Adipose tissue (tissue), 3 donors: Measurements from ENCODE around the gene PARD3. TPM values are rescaled to one million over a fixed set of nuclear protein-coding genes. Genes with fewer than 3 reads are reported as not detected.

Experiments
- H3K27ac ChIP-seq: one replicate; pipeline ENCODE4 v1.5.1; 2013; ENCODE audit warnings: low read depth, low read length
- WGBS, 3 donors: extraction: QIAGEN DNeasy Blood & Tissue Kit; methylation state at CpG; one replicate each; pipeline ENCODE4 v1.1.7; 2013; 5-methylcytosine and 5-hydroxymethylcytosine counted together
- polyA plus RNA-seq, 3 donors: library from polyadenylated mRNA; stranded (reverse); fragments of 200-250 nt; gene quantifications; one replicate each; pipeline ENCODE4 v1.2.3, GENCODE V29; 2013
- donor health status: healthy with polysubstance abuse.
- donor health status: Bipolar disorder and iron deficiency.
- donor health status: healthy.

Gene PARD3
- polyA plus RNA-seq, 3 donors, result 11.2 to 20.6 (median 17.2) TPM

DNA sequence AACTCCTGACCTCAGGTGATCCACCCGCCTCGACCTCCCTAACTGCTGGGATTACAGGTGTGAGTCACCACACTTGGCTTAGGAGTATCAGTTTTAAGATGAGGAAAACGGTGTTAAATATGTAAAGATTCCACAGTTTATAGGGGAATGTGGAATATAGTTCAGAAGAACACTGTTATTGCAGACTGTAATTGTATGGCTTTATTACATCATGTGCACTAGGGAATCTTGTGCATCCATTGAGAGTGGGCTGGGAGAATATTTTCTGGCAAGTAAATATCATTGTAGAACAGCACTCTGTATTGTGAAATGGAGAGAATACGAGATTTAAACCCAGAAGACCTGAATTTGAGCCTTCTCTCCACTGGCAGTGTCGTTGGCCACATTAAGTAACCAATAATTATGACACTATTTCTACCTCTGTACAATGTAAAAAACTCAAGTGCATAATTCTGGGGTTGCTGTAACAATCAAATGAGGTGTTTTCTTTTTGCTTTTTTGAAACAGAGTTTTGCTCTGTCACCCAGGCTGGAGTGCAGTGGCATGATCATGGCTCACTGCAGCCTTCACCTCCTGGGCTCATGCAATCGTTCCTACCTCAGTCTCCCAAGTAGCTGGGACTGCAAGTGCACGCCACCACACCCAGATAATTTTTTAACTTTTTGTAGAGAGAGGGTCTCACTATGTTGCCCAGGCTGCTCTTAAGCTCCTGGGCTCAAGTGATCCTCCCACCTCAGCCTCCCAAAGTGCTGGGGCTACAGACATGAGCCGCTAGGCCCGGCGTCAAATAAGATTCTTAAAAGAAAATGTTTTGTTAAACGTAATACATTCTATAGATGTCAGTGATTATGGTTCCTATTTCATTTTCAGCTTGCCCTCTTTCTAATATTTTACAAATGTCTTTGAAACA is 12.0 kb upstream of the PARD3 start:
- 80 to 85% (median 81%) methylated on average over 11 of the region's 11 CpGs for WGBS, 3 donors
- H3K27ac ChIP-seq, result no peak overlapping the region

DNA sequence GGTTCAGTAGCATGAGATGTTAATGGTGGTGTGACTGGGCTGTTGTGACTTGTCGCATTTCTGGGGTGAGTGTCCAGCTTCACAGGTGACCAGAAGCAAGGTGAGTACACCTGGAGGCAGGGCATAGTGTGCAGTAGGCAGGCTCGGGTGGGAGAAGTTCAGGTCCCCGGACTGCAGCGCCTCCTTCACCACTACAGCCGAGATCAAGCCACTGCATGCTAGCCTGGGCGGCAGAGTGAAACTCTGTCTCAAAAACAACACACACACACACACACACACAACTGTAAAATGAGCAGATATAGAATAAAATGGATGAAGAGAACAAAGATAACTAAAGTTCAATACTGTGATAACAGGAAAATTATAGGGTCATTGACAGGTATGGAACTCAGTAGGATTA is 11.1 kb upstream of the PARD3 start:
- 87 to 89% (median 88%) methylated on average over 6 of the region's 6 CpGs for WGBS, 3 donors
- H3K27ac ChIP-seq, result no peak overlapping the region

DNA sequence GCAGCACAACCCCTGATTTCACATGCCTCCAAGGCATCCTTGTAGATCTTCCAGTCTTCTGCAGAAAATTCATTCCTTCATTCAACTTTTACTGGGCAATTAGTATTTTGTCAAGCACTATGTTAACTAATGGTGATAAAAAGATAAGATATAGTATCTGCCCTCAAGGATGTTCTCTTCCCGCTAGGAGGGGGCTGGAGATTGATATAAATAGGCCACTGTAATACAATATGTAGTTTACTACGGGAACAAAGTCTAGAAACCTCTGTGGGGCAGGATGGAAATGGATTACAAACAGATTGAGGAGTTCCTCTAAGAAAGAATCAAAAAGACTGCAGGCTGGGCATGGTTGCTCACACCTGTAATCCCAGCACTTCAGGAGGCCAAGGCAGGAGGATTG is 10.3 kb upstream of the PARD3 start:
- WGBS, 3 donors, result 69 to 87% (median 85%) methylated on average over 2 of the region's 2 CpGs
- no peak overlapping the region for H3K27ac ChIP-seq

DNA sequence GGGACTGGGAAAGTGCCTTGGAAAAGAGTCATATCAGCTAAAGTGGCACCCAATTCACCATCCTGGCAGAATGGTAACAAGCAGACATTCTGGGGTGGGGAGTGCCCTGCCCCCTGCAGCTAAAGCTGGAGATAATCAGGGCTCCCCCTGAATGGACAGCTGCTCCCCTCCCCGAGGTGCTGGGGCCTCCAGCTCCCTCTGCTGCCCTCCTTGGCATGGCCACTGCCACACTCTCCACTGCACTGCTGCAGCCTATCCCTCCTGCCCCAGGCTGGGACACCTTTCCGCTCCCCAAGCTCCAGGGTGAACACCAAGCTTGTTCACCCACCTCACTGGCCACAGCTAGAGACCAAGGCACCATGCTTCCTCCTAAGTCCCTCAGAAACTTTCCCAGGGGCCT is 9.8 kb upstream of the PARD3 start:
- no peak overlapping the region for H3K27ac ChIP-seq
- WGBS, 3 donors, result 46 to 68% (median 61%) methylated on average over 2 of the region's 2 CpGs

DNA sequence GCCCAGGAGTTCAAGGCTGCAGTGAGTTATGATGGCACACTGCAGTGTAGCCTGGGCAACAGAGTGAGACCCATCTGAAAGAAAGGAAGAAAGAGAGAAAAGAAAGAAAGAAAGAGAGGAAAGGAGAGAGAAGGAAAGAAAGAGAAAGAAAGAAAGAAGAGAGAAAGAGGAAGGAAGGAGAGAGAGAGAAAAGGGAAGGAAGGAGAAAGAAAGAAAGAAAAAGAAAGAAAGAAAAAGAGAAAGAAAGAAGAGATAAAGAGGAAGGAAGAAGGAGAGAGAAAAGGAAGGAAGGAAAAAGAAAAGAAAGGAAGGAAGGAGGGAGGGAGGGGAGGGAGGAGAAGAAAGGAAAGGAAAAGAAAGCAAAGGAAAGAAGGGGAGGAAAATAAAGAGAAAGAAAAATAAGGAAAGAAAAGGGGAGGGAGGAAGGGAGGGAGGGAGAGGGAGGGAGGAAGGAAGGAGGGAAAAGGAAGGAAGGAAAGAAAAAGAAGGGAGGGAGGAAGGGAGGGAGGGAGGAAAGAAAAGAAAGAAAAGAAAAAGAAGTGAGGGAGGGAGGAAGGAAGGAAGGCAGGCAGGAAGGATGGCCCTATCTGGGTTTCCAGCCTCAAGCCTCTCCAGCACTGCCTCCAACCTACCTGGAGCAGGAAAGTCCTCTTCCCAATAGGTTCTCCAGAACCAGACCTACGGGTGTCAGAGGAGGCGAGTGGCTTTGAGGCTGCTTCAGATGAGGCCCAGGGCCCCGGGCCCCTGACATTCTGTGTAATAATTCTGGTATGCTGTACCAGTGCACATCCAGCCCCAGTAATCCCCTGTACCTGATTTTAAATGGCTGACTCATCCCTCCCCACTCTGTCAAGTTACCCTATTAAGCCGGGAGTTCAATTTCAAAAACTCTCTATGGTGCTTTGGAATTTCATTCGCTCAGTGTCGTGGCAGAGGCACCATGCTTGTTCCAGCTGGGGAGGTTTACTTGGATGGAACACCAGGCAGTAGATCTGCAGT is 6.8 kb upstream of the PARD3 start:
- 87 to 96% (median 90%) methylated on average over 6 of the region's 6 CpGs for WGBS, 3 donors
- H3K27ac ChIP-seq, result no peak overlapping the region

DNA sequence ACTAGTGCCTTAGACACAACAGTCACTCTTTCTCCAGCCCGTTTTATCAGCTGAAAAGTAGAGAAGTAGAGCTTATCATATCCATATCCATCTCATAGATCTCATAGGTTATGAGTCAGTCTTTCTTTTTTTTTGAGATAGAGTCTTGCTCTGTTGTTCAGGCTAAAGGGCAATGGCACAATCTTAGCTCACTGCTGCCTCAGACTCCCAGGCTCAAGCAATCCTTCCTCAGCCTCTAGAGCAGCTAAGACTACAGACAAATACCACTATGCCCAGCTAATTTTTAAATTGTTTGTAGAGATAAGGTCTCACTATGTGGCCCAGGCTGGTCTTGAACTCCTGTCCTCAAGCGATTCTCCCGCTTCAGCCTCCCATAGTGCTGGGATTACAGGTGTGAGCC is 2.5 kb upstream of the PARD3 start:
- no peak overlapping the region for H3K27ac ChIP-seq
- 57 to 94% (median 91%) methylated on average over 3 of the region's 3 CpGs for WGBS, 3 donors

DNA sequence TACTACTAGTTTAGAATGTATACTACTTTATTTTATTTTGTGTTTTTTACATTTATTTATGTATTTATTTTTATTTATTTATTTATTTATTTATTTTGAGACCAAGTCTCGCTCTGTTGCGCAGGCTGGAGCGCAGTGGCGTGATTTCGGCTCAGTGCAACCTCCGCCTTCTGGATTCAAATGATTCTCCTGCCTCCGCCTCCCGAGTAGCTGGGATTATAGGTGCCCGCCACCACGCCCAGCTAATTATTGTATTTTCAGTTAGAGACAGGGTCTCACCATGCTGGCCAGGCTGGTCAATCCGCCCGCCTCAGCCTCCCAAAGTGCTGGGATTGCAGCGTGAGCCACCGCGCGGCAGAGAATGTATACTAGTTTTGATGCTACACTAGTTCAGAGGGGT is 2.0 kb upstream of the PARD3 start:
- 95 to 96% (median 96%) methylated on average over 16 of the region's 16 CpGs for WGBS, 3 donors
- H3K27ac ChIP-seq, result no peak overlapping the region

DNA sequence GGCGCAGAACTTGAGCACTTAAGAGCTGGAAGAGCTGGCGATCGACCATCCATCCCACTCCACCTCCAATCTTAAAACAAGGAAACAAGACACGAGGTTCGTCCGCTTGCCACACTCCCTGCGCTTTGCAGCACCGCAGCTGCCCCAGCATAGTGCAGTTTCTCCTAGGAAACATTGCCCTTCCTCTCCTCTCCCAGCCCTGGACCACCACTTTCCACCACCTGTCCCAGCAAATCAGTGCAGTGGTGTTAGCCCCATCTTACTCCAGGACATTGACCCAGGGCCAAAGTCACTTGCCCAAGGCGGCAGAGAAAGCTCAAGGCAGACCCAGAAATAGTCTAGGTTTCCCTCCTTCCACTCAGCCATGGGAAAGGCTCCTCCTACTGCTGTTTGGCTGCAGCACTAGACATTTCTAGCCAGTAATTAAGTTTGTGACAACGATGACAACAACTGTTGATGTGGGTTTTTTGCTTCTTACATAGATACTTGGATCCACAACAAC is 1.5 kb upstream of the PARD3 start:
- WGBS, 3 donors, result 7 to 11% (median 9%) methylated on average over 10 of the region's 10 CpGs
- no peak overlapping the region for H3K27ac ChIP-seq

DNA sequence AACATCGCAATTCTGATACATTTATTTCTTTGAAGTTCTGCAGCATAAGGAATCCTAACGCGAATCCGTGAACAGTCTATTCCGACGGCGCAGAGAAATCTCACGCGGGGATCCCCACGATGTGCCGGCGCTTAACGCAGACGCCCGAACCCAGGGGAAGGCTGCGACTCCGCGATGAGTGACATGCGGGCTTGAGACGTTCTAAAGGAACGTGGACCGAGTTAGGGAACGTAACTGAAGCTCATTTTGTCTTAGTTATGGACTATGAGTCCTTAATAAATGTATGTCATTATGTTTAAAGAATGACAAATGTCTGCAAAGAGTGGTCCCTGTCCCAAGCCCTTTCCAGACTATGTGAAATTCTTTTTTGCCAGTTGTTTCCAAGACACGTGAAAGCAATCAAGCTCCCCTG is 995 bp upstream of the PARD3 start:
- H3K27ac ChIP-seq, result no peak overlapping the region
- WGBS, 3 donors, result 1 to 2% (median 1%) methylated on average over 24 of the region's 24 CpGs

DNA sequence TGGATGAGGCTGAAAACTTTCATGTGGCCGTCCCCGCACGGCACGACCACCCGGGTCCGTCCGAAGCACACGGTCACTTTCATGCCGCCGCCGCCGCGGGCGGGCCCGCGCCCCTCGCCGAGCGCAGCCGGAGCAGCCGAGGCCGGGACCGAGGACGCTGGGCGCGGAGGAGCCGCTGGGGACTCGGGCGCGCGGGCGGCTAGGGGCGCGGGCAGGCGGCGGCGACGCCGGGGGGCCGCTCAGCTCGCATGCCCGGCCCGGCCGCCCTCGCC is 247 bp downstream of the PARD3 start:
- 1% methylated on average over 30 to 45 of the region's 45 CpGs for WGBS, 3 donors
- peak overlapping the region; percentile 77 for H3K27ac ChIP-seq

DNA sequence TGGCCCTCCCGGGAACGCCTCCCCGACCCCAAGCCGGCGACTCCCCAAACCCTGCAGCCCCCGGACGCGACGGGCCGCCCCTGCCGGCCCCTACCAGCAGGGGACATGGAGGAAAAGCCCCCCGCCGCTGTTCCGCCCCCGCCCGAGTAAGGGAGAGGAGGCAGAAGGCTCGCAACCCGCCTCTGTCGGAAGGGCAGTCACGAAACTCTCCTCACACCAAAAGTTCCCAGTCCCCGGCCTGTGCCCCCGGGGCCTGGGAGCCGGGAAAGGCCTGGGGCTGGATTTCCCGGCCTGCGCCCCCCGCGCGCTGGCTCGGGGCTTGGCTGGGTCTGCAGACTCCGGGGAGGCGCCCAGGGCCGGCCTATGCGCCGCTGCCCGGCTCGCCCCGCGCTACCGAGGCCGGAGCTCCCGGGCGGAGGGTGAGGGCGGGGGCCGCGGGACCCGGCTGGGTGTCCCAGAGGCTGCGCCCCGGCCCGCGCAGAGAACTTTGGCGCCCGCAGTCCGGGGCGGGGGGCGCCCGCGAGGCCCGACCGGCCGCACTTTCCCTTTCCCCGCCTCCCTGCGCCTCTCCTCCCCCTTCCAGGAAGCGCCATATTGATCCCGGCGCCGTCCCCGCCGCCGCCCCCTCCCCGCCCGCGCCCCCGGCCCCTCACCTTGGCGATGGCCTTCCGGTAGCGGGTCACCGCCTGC is 728 bp downstream of the PARD3 start:
- WGBS, 3 donors, result 0 to 1% (median 0%) methylated on average over 43 to 77 of the region's 77 CpGs
- H3K27ac ChIP-seq, result peak overlapping the region; percentile 77

DNA sequence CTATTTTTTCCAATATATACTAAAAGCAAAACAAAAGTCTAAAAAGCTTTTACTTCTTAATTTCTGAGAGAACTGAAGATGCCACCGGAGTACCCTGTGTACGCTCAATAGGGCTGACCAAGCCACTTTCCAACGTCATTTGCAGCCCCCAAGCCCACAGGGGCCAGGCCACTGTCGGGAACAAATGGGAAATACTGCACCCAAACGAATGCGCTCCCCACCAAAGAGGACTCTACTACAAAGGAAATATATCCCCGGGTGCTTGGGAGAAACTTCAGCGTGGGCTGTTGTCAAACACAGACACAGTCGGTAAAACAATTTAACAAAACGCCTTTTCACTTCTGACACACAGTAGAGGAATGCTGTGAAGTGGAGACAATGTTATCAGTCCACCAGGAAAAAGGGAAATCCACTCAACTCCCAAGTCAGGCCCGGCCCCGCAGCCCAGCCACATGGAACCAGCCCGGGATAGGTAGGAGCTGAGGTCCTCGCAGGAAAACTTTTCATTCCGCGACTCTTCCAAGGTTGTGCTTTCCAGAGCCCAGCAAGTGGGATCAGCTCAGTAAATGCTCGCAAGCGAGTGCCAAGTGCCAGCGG is 1.4 kb downstream of the PARD3 start:
- 8 to 18% (median 17%) methylated on average over 19 of the region's 19 CpGs for WGBS, 3 donors

DNA sequence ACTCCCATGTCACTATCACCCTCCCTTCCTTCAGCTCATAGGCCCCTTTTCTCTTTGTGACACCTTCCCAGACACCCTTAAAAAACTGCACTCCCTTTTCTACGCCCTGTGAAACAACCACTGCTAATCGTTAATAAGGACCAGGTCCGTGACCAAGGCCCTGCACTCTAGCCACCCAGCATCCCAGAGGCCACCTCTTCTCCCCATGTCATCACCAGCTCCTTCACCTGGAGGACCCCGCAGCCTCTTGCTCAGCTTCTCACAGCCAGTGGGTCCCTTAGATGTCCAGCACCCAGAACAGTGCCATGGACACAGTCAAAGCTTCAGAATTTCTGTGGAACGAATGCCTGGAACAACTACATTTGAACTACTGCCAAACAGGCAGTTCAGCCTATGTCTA is 2.3 kb downstream of the PARD3 start:
- no peak overlapping the region for H3K27ac ChIP-seq
- 60 to 79% (median 72%) methylated on average over 5 of the region's 5 CpGs for WGBS, 3 donors

More for the DNA sequence above, 1.4 kb downstream of the PARD3 start:
- no peak overlapping the region for H3K27ac ChIP-seq

DNA sequence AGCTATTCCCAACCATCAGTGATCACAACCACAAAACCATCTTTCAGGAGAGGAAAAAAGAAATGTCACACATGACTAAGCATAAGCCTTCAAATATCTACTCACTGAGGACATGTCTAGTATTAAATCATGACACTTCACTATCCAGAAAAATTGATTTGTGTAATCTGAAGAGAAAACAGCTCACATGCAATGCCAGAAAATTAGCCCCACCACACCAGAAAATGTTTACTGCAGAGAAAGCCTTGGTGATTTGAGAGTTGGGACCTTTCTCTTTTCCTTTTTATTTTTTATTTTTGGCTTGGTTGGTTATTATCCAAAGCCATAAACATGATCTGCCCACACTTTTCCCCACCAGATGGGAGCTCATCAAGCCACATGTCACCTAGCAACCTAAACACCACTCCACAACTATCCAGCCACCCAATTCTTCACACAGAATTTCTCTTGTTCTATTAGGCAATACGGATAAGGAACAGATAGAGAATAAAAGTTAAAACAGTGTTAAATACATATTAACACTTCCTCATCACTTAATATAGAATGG is 3.1 kb downstream of the PARD3 start:
- no peak overlapping the region for H3K27ac ChIP-seq
- 56 to 66% (median 62%) methylated on average over 1 of the region's 1 CpG for WGBS, 3 donors

DNA sequence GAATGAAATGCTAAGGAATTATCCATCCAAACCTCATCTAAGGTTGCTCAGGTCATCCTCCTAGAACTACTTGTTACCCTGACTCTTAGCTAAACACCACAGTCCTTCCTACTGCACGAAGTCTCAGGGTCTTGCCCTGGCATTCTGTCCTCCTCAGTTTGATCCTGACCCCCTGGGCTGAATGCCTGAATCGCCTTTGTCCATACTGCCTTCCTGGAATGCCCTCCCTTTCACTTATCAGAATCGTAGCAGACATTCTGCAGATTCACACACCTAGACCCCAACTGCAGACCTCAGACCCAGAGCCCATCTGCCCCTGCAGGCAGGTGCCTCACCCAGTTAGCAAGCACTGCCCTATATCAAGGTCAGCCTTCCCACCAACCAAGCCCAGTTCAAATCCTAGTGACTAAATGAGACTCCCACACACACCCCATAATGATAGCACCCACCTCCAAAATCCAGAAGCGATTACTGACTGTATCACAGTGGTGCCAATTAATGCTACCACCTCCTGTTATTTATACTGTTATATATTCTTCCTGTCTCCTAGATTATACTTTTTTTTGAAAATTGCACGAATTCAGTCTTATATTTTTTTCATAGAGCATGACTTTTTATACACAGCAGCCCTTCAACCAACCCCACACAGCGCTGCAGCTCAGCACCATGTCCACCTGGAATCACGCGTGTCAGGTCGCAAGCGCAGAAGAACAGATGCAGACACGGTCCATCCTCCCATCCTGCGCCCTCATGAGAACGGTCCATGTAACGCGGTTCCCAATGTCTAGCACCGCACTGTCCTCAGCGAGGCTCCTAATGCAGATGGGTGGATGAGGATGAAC is 3.7 kb downstream of the PARD3 start:
- H3K27ac ChIP-seq, result no peak overlapping the region
- WGBS, 3 donors, result 88 to 90% (median 89%) methylated on average over 17 of the region's 17 CpGs

DNA sequence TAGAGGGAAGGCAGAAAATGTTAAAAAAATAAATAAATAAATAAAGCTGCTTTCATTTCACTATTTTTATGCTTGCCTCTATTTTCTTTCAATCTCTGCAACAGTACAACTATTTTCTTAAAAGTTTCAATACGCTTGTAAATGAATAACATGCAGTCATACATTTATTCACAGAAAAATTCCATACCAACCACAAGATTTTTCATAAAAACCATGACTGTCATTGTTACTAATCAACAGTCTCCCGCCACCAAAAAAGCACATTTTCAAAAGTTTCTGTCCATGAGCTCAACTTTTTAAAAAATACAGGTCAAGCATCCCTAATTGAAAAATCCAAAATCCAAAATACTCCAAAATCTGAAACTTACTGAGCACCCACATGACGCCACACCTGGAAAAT is 5.3 kb downstream of the PARD3 start:
- WGBS, 3 donors, result 84 to 90% (median 87%) methylated on average over 3 of the region's 3 CpGs
- no peak overlapping the region for H3K27ac ChIP-seq
